Neural progenitor cell (in vitro differentiated cells): ENCODE data around the gene PPP1CB. TPM values are rescaled to one million over a fixed set of nuclear protein-coding genes. Genes with fewer than 3 reads are reported as not detected.

Source experiments
- DNase-seq: peaks from one replicate; pipeline ENCODE4 v3.0.0-alpha.2; 2016; ENCODE audit warnings: low spot score
- H2AFZ ChIP-seq: fragments of 200-600 bp; sonication (generic); replicated peaks from 2 replicates; pipeline ENCODE4 v1.6.1; 2016; ENCODE audit warnings: antibody characterized with exemption
- H3F3A ChIP-seq: fragments of 200-600 bp; sonication (generic); 2 replicates; pipeline ENCODE4 v1.6.1; 2016; ENCODE audit warnings: antibody characterized with exemption, low read depth
- H3K27ac ChIP-seq: fragments of 200-600 bp; sonication (generic); 2 replicates; pipeline ENCODE4 v1.5.1; 2016; ENCODE audit warnings: mild to moderate bottlenecking
- H3K27me3 ChIP-seq: fragments of 200-600 bp; sonication (generic); 2 replicates; pipeline ENCODE4 v1.6.1; 2016; ENCODE audit warnings: mild to moderate bottlenecking, moderate library complexity
- H3K36me3 ChIP-seq: fragments of 200-600 bp; sonication (generic); 2 replicates; pipeline ENCODE4 v1.5.1; 2016
- H3K4me1 ChIP-seq: fragments of 200-600 bp; sonication (generic); 2 replicates; pipeline ENCODE4 v1.6.1; 2016; ENCODE audit warnings: mixed run types
- H3K4me2 ChIP-seq: fragments of 200-600 bp; sonication (generic); 2 replicates; pipeline ENCODE4 v1.6.1; 2016
- H3K4me3 ChIP-seq: fragments of 200-600 bp; sonication (generic); 2 replicates; pipeline ENCODE4 v1.5.1; 2016
- H3K79me2 ChIP-seq: fragments of 200-600 bp; sonication (generic); 2 replicates; pipeline ENCODE4 v1.6.1; 2016; ENCODE audit warnings: low read depth
- H3K9ac ChIP-seq: fragments of 200-600 bp; sonication (generic); 2 replicates; pipeline ENCODE4 v1.6.1; 2016
- H3K9me3 ChIP-seq: fragments of 200-600 bp; sonication (generic); 2 replicates; pipeline ENCODE4 v1.5.1; 2016; ENCODE audit warnings: low read depth
- H4K20me1 ChIP-seq: fragments of 200-600 bp; sonication (generic); 2 replicates; pipeline ENCODE4 v1.6.1; 2016; ENCODE audit warnings: low read depth
- H3K27ac Mint-ChIP-seq: 3 replicates; pipeline ENCODE4 v1.8.0; 2021; ENCODE audit warnings: mixed read lengths
- H3K27me3 Mint-ChIP-seq: 2 replicates; pipeline ENCODE4 v1.8.0; 2022; ENCODE audit warnings: low read depth, mild to moderate bottlenecking, inconsistent platforms, moderate library complexity, mixed read lengths; ENCODE audit not compliant: insufficient read depth
- H3K36me3 Mint-ChIP-seq: 3 replicates; pipeline ENCODE4 v1.8.0; 2021; ENCODE audit warnings: mixed read lengths
- H3K4me1 Mint-ChIP-seq: 3 replicates; pipeline ENCODE4 v1.8.0; 2021; ENCODE audit warnings: mixed read lengths
- H3K4me3 Mint-ChIP-seq: 3 replicates; pipeline ENCODE4 v1.8.0; 2021; ENCODE audit warnings: mild to moderate bottlenecking, moderate library complexity, mixed read lengths
- H3K9me3 Mint-ChIP-seq: 3 replicates; pipeline ENCODE4 v1.8.0; 2020; ENCODE audit warnings: mixed read lengths
- EZH2 ChIP-seq: fragments of 200-600 bp; sonication (generic); IDR thresholded peaks from 2 replicates; pipeline ENCODE4 v1.6.1; 2017; ENCODE audit warnings: antibody characterized with exemption, mild to moderate bottlenecking, moderate library complexity
- EZH2phosphoT487 ChIP-seq: fragments of 200-600 bp; sonication (generic); IDR thresholded peaks from 2 replicates; pipeline ENCODE4 v1.6.1; 2017; ENCODE audit warnings: antibody characterized with exemption
- total RNA-seq: library from RNA; depleted of rRNA; stranded (reverse); fragments of >200 nt; gene quantifications from 2 replicates; pipeline ENCODE4 v1.2.3, GENCODE V29; 2015; ENCODE audit warnings: low replicate concordance
- TF ChIP-seq, protein P1 (sequence below): fragments of 200-600 bp; sonication (generic); IDR thresholded peaks from 2 replicates; pipeline ENCODE4 v1.5.1; 2017; ENCODE audit warnings: antibody characterized with exemption, mild to moderate bottlenecking

PPP1CB gene
- total RNA-seq, 1 donor from 2014 or later: 244 TPM

DNA sequence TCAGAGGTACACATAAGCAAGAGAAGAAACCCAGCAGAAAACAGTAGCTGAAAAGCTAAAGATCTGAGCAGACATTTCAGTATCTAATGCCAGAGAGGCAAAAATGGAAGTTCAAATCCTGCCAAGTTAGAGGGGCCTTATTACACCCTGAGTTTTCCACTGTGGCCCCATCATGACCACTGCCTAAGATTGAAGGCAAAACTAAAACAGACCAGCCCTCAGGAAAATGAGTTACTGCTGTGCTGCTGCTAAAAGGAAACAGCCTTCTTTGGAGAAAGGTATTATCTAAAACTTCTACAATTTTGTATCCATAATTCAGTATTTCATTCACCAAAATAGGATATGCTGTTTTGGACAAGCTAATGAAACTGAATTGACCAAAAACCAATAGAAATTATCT, 16.8 kb downstream of the PPP1CB start:
- no peak overlapping the region for H3K4me3 ChIP-seq
- Mint-ChIP-seq H3K9me3 (peaks cover 33% of the 10 kb centered on the region), H3K27me3 (no peaks in the 10 kb centered on the region), H3K27ac (peak overlapping the region; percentile 54), H3K36me3 (peaks cover 46% of the 10 kb centered on the region), H3K4me1 (peaks cover 2% of the 10 kb centered on the region), H3K4me3 (no peak overlapping the region)
- no peaks in the 10 kb centered on the region for H3F3A ChIP-seq
- H4K20me1 ChIP-seq: peaks cover 83% of the 10 kb centered on the region
- H2AFZ ChIP-seq: no peak overlapping the region
- H3K79me2 ChIP-seq: peaks cover 100% of the 10 kb centered on the region
- DNase-seq: no peak
- TF ChIP-seq, protein P1, sequence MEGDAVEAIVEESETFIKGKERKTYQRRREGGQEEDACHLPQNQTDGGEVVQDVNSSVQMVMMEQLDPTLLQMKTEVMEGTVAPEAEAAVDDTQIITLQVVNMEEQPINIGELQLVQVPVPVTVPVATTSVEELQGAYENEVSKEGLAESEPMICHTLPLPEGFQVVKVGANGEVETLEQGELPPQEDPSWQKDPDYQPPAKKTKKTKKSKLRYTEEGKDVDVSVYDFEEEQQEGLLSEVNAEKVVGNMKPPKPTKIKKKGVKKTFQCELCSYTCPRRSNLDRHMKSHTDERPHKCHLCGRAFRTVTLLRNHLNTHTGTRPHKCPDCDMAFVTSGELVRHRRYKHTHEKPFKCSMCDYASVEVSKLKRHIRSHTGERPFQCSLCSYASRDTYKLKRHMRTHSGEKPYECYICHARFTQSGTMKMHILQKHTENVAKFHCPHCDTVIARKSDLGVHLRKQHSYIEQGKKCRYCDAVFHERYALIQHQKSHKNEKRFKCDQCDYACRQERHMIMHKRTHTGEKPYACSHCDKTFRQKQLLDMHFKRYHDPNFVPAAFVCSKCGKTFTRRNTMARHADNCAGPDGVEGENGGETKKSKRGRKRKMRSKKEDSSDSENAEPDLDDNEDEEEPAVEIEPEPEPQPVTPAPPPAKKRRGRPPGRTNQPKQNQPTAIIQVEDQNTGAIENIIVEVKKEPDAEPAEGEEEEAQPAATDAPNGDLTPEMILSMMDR: no peak
- TF ChIP-seq EZH2: no peak
- no peak for TF ChIP-seq EZH2phosphoT487
- no peaks in the 10 kb centered on the region for H3K27me3 ChIP-seq
- no peak overlapping the region for H3K9ac ChIP-seq
- H3K9me3 ChIP-seq: no peaks in the 10 kb centered on the region
- no peak overlapping the region for H3K27ac ChIP-seq
- peaks cover 6% of the 10 kb centered on the region for H3K36me3 ChIP-seq
- H3K4me2 ChIP-seq: no peak overlapping the region
- H3K4me1 ChIP-seq: no peaks in the 10 kb centered on the region

DNA sequence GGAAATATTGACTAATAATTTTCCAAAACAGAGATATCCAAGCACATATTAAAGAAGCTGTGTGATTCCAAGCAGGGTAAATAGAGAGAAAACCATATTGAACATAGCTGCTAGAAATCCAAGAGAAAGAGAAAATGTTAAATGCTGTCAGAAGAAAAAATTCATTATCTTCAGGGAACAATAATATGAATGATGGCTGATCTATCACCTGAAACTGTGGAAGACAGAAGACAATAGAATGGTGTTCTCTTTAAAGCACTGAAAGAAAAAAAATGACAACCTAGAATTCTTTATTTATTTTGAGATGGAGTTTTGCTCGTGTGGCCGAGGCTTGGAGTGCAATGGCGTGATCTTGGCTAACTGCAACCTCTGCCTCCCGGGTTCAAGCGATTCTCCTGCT, 17.3 kb downstream of the PPP1CB start:
- no peaks in the 10 kb centered on the region for H3K9me3 ChIP-seq
- peaks cover 46% of the 10 kb centered on the region for H3K36me3 Mint-ChIP-seq
- H3K27me3 Mint-ChIP-seq: no peaks in the 10 kb centered on the region
- H3K36me3 ChIP-seq: peaks cover 6% of the 10 kb centered on the region
- H3K79me2 ChIP-seq: peaks cover 100% of the 10 kb centered on the region
- no peak overlapping the region for H3K4me2 ChIP-seq
- H3K27ac ChIP-seq: no peak overlapping the region
- TF ChIP-seq EZH2 (no peak), EZH2phosphoT487 (no peak)
- TF ChIP-seq, protein P1: no peak
- no peak overlapping the region for H3K9ac ChIP-seq
- H3K4me1 ChIP-seq: no peaks in the 10 kb centered on the region
- no peak for DNase-seq
- H3K27ac Mint-ChIP-seq: no peak overlapping the region
- H3K4me3 Mint-ChIP-seq: no peak overlapping the region
- peaks cover 2% of the 10 kb centered on the region for H3K4me1 Mint-ChIP-seq
- no peaks in the 10 kb centered on the region for H3F3A ChIP-seq
- H2AFZ ChIP-seq: no peak overlapping the region
- H3K4me3 ChIP-seq: no peak overlapping the region
- peaks cover 83% of the 10 kb centered on the region for H4K20me1 ChIP-seq
- H3K27me3 ChIP-seq: no peaks in the 10 kb centered on the region
- H3K9me3 Mint-ChIP-seq: peaks cover 33% of the 10 kb centered on the region

DNA sequence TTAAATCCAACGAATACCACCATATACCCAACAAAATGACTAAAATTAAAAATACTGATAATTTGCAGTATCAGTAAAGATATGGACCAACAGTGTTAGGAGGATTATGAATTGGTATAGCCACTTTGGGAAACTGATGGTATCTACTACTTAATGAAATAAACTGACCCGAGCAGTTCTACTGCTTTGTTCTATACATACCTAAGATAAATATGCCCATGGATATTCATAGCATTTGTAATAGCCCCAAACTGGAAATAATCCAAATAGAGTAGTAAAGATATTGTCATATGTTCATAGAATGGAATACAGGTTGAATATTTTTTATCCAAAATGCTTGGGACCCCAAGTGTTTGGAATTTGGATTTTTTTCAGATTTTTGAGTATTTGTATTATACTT, 20.7 kb downstream of the PPP1CB start:
- Histone ChIP-seq H3K9me3 (no peaks in the 10 kb centered on the region), H3K79me2 (peaks cover 99% of the 10 kb centered on the region), H3K4me2 (no peak overlapping the region), H4K20me1 (peaks cover 88% of the 10 kb centered on the region), H3K27me3 (no peaks in the 10 kb centered on the region), H3K36me3 (peaks cover 6% of the 10 kb centered on the region), H3F3A (no peaks in the 10 kb centered on the region), H2AFZ (no peak overlapping the region), H3K4me3 (no peak overlapping the region), H3K9ac (no peak overlapping the region), H3K27ac (no peak overlapping the region), H3K4me1 (no peaks in the 10 kb centered on the region)
- H3K36me3 Mint-ChIP-seq: peaks cover 44% of the 10 kb centered on the region
- H3K27ac Mint-ChIP-seq: no peak overlapping the region
- H3K4me3 Mint-ChIP-seq: no peak overlapping the region
- H3K27me3 Mint-ChIP-seq: no peaks in the 10 kb centered on the region
- peaks cover 20% of the 10 kb centered on the region for H3K9me3 Mint-ChIP-seq
- TF ChIP-seq EZH2phosphoT487 (no peak), EZH2 (no peak)
- TF ChIP-seq, protein P1: no peak
- no peak for DNase-seq
- H3K4me1 Mint-ChIP-seq: no peaks in the 10 kb centered on the region
